ENCODE measurements around the gene CLPTM1L.
"Not testable (repeated sequence)": the region's sequence is repeated elsewhere in the genome, so short reads cannot be mapped to it uniquely, and the experiment has no call there.

The CLPTM1L gene

DNA sequence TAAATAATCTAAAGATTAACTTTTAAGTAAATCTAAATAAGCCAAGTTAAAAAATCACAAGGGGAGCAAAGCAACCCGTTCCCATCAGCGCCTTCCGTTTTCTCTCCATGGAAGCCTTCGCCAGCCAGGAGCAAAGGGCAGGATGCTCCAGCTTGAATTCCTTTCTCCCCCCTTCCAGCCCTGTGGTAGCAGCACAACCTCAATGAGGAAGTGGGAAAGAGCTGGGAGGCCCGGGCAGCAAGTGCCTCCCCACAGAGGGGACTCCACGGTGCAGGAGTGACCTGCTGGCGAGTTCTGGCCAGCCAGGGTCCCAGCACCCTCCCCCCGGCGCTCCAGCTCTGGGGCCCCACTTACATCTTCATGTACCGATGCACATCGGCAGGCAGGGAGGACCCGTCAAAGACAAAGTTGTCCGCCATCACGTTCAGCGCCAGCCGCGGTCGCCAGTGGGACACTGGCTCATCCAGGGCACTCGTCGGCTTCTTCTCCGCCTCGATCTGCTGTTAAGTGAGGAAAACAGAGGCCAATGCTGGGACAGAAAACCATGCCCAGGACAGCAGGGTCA lies 6.3 kb downstream of the CLPTM1L start:
- TF ChIP-seq JUND (IDR thresholded peaks at IDR 0.05; ENCODE audit: low read depth) = no peak
- in situ Hi-C loops (cut with HindIII; ENCODE audit: low pct_unique_long_range_greater_than_20kb, low sequenced_read_pairs) = no loop called here

DNA sequence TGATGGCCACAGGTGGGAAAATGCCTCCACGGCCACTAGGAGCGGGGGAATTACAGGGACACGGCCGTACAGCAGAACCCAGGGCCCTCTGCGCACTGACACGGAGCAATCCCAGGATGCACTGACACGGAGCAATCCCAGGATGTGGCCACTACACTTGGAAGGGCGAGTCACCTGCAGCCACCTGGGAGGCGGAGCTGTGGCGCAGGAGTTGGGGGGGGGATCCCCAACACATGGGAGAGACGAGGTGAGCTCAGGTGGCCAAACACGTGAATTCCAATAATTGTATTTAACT lies 6.8 kb downstream of the CLPTM1L start:
- DNase-seq (ENCODE audit: low read depth in 1 of 2, low spot score in 1 of 2) = no peak
- in situ Hi-C loops (cut with HindIII; ENCODE audit: low pct_unique_long_range_greater_than_20kb, low sequenced_read_pairs) = no loop called here
- TF ChIP-seq JUND (IDR thresholded peaks at IDR 0.05; ENCODE audit: low read depth) = no peak

More for the DNA sequence above, 6.3 kb downstream of the CLPTM1L start:
- DNase-seq (ENCODE audit: low read depth in 1 of 2, low spot score in 1 of 2) = no peak

DNA sequence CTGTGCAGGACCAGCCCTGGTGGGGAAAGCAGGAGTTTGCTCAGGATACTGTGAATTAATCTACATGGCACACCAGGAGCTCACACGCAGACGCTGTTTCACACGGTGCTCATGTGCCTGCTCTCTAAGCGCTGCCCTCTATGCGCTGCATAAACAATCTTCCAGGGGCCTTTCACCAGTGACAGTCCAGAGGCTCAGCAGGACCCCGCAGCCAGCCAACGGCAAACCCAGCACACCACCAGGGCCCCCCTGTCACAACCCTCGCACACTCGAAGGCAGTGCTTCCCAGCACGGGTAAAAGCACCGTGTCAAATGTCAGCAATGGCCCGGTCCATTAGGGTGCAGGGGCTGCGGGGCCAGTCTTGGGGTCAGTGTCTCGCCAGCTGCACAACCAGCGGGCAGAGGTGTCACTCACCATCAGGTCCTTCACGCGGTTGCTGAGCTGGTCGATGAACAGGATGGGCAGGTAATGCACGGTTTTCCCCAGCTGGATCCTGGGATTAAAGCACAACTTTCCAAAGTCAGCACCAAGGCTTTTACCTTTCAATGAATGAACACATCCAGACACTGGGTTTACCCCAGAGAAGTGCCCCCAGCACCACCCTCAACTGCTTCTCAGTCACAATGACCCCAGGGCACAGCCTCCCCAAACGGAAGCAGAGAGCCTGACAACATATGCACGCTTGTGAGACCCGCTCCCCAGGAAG lies 7.3 kb downstream of the CLPTM1L start:
- DNase-seq (ENCODE audit: low read depth in 1 of 2, low spot score in 1 of 2) = no peak
- TF ChIP-seq JUND (IDR thresholded peaks at IDR 0.05; ENCODE audit: low read depth) = no peak
- in situ Hi-C loops (cut with HindIII; ENCODE audit: low pct_unique_long_range_greater_than_20kb, low sequenced_read_pairs) = no loop called here

DNA sequence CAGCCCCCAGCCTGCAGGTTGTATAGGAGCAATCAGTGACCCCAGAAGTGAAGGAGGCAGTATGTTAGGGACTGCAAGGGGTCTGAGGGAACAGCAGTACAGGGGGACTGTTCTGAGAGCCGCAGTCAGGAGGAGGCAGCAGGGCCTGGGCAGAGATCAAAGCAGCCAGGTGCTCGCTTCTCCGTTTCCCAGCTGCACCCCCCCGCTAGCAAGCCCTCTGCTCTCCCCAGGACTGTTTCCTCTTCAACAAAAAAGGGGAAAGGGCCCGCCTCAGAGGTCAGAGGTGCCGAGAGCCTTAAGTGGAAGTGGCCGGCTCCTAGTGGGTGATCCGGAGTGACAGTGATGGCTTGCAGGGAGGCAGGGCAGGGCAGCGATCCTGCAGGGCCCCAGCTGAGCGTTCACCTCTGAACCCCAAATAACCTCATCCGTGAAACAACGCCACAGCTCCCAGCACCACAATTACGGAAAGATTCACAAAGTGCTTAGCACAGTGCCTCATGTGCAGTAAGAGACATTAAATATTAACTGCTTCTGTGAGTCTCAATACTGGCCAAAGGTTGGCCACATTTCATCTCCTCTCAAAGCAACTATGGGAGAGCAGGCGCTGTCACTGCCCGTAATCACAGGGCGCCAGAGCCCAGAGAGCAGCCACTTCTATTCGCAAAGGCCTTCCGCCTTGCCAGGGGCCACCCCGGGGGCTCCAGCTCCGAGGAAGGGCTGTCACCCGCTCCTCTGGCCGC lies 8.0 kb downstream of the CLPTM1L start:
- TF ChIP-seq JUND (IDR thresholded peaks at IDR 0.05; ENCODE audit: low read depth) = no peak
- DNase-seq (ENCODE audit: low read depth in 1 of 2, low spot score in 1 of 2) = no peak
- in situ Hi-C loops (cut with HindIII; ENCODE audit: low pct_unique_long_range_greater_than_20kb, low sequenced_read_pairs) = no loop called here

DNA sequence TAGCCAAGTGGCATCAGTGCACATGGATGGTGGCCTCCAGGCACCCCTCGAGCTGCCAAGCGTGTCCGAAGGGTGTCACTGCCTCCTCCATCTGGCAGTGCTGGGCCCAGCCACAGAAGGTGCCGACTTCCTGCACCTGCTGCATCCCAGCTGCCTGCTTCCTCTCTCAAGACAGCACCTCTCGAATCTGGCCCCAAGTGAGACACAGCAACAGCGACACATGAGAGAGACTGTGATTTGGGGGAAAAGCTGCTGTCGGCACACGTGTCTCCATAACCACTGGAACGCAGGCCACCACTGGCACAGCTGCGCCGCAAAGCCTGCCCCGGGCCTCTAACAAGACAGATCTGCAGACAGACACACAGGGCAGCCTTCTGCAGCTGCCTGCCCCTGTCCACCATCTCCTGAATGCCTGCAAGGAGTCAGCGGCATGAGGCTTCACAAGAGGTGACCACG lies 8.8 kb downstream of the CLPTM1L start:
- DNase-seq (ENCODE audit: low read depth in 1 of 2, low spot score in 1 of 2) = no peak
- in situ Hi-C loops (cut with HindIII; ENCODE audit: low pct_unique_long_range_greater_than_20kb, low sequenced_read_pairs) = no loop called here
- no peak for TF ChIP-seq JUND (IDR thresholded peaks at IDR 0.05; ENCODE audit: low read depth)

DNA sequence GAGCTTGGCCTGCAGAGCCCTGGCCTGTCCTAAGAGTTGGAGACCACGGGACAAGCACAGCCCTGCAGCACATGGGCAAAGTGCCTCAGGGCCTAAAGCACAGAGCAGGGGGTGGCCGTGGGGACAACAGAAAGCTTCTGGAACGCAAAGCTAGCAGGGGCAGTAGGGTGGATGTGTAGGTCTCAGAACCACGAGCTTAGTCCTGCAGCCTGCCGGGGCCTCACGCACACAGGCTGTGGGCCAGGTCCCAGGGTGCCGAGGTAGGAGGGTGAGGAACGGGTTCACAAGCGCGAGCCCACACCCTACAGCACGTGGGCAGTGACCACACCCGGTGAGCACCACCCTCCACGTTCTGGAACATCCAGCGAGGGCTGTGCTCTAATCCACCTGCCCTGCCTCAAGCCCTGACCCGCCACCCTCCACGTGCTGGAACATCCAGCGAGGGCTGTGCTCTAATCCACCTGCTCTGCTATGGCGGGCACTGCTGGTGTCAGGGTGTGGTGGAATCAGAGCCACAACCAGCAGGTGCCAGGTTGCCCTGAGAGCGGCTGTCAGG lies 9.3 kb downstream of the CLPTM1L start:
- DNase-seq (ENCODE audit: low read depth in 1 of 2, low spot score in 1 of 2) = no peak
- in situ Hi-C loops (cut with HindIII; ENCODE audit: low pct_unique_long_range_greater_than_20kb, low sequenced_read_pairs) = no loop called here
- TF ChIP-seq JUND (IDR thresholded peaks at IDR 0.05; ENCODE audit: low read depth) = no peak

DNA sequence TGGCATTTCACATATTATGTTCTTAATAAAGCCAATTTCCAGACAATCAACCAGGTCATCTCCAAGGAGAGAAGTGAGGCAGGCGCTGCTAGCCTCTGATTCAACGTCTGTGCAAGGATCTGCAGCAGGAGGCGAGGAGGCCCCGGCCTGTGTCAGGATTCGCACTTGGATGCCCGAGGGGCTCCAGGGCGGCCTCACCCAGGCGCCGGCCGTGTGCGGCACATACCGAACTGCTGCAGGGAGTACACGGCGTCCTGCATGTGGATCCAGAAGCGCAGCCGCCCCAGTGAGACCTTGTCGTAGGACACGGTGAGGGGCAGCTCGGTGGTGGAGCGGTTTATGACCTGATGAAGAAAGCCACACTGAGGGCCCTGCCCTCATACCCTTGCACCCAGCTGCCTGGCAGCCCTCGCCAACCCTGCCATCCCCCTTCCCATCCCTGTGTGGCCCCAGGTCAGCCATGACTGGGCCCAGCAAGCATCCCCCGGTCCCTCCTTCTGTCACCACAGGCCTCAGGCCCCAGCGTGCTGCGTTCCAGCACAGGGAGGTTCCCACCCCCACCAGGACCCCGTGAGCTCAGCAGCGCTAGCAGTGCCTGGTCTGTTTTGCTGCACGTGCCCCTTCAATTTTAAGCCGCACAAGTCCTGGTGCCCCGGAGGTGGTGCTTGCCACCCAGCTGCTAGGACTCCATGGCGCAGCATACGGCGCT lies 9.9 kb downstream of the CLPTM1L start:
- TF ChIP-seq JUND (IDR thresholded peaks at IDR 0.05; ENCODE audit: low read depth) = no peak
- DNase-seq (ENCODE audit: low read depth in 1 of 2, low spot score in 1 of 2) = no peak
- in situ Hi-C loops (cut with HindIII; ENCODE audit: low pct_unique_long_range_greater_than_20kb, low sequenced_read_pairs) = no loop called here

DNA sequence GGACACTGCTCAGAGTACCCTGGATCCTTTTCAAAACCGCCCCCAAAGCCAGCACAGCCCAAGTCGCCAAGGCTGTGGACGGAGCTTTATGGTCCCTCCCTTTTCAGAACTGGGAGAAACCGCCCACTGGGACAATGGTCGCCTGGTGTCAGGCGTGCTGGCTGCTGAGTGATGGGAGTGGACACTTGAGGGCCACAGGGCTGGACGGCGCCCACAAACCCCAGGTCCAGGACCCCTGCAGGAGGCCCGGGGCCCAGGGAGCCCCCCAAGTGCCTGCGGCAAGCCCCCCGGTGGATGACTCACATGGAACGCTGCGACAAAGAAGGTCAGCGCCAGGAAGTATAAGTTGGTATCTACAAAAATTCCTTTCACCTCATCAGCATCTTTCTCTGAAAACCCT lies 10.9 kb downstream of the CLPTM1L start:
- in situ Hi-C loops (cut with HindIII; ENCODE audit: low pct_unique_long_range_greater_than_20kb, low sequenced_read_pairs) = no loop called here
- no peak for DNase-seq (ENCODE audit: low read depth in 1 of 2, low spot score in 1 of 2)
- TF ChIP-seq JUND (IDR thresholded peaks at IDR 0.05; ENCODE audit: low read depth) = no peak

DNA sequence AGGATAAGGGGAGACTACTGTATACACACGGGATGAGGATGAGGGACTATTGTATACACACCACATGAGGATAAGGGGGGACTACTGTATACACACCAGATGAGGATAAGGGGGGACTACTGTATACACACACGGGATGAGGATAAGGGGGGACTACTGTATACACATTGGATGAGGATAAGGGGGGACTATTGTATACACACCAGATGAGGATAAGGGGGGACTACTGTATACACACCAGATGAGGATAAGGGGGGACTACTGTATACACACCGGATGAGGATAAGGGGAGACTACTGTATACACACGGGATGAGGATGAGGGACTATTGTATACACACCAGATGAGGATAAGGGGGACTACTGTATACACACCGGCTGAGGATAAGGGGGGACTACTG lies 11.6 kb downstream of the CLPTM1L start:
- DNase-seq (ENCODE audit: low read depth in 1 of 2, low spot score in 1 of 2); in situ Hi-C loops (cut with HindIII; ENCODE audit: low pct_unique_long_range_greater_than_20kb, low sequenced_read_pairs): not testable (repeated sequence)

DNA sequence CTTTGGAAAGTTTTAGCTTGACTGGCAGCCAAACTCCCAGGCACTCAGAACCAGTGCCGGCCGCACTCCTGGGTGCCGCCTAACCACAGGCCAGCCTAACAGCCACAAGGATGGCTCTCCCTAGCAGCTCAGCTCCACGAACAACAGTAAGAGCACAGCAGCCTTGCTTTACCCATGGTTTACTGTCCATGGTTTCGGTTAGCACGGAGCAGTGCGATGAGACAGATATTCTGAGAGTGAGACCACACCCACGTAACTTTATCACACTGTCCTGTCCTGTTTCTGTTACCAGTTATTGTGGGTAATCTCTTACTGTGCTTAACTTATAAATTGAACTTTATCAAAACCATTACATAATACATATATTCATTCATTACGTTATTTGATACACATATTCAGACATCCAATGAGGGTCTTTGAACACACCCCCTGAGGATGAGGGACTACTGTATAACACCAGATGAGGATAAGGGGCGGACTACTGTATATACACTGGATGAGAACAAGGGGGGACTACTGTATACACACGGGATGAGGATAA lies 12.4 kb downstream of the CLPTM1L start:
- TF ChIP-seq JUND (IDR thresholded peaks at IDR 0.05; ENCODE audit: low read depth) = no peak
- in situ Hi-C loops (cut with HindIII; ENCODE audit: low pct_unique_long_range_greater_than_20kb, low sequenced_read_pairs) = no loop called here
- DNase-seq (ENCODE audit: low read depth in 1 of 2, low spot score in 1 of 2) = no peak

DNA sequence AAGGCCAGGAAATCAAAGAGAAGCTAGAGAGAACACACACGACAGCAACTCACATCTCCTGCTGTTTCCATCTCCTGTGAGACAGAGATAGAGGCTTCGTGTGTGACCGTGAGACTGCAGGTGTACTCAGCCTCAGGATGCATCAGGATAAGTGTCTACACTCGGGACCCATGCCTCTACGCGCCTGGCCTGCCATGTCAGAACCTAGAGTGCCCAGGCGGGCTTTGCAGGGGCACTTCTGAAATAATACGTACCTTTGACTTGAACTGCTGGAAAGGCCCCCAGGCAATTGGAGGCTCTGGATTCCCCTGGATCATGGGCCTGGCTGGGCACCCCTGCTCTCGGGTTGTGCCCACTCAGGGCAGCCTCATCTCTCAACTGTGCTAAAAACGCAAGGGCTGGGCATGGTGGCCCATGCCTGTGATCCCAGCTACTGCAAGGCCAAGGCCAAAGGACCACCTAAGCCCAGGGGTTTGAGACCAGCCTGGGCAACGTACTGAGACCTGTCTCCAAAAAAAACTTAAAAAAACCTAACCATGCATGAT lies 13.0 kb downstream of the CLPTM1L start:
- DNase-seq (ENCODE audit: low read depth in 1 of 2, low spot score in 1 of 2) = no peak
- no peak for TF ChIP-seq JUND (IDR thresholded peaks at IDR 0.05; ENCODE audit: low read depth)
- in situ Hi-C loops (cut with HindIII; ENCODE audit: low pct_unique_long_range_greater_than_20kb, low sequenced_read_pairs) = no loop called here
